Measurements from ENCODE around the gene KRTAP5-7.
A peak's percentile ranks its signal among the peaks of the same experiment; 100 is the strongest.
"Not testable (repeated sequence)": the region's sequence is repeated elsewhere in the genome, so short reads cannot be mapped to it uniquely, and the experiment has no call there.

KRTAP5-7 gene

GRCh38 chr11:71526796-71527575, at the start of gene KRTAP5-7:
KRTAP5-7 (plus strand) TSS chr11:71527267; CDS start chr11:71527301, 34 bp downstream.
- DNase-seq (ENCODE audit: low read depth): not testable (repeated sequence)

- DNase-seq (ENCODE audit: low read depth): no peak
Measured at GRCh38 chr11:71477641-71478527, 49.2 kb upstream of the KRTAP5-7 start.

- no peak for DNase-seq (ENCODE audit: low read depth)
Measured at GRCh38 chr11:71478528-71478840, 48.6 kb upstream of the KRTAP5-7 start.

- no peak for DNase-seq (ENCODE audit: low read depth)
Measured at GRCh38 chr11:71481101-71481960, 45.7 kb upstream of the KRTAP5-7 start.

GRCh38 chr11:71482216-71482615, 44.9 kb upstream of the KRTAP5-7 start:
- no peak for DNase-seq (ENCODE audit: low read depth)

- no peak for DNase-seq (ENCODE audit: low read depth)
Measured at GRCh38 chr11:71482746-71483364, 44.2 kb upstream of the KRTAP5-7 start.

- no peak for DNase-seq (ENCODE audit: low read depth)
Measured at GRCh38 chr11:71483692-71484091, 43.4 kb upstream of the KRTAP5-7 start.

- DNase-seq (ENCODE audit: low read depth): no peak
Measured at GRCh38 chr11:71484248-71485062, 42.6 kb upstream of the KRTAP5-7 start.

- DNase-seq (ENCODE audit: low read depth): no peak
Measured at GRCh38 chr11:71485063-71485399, 42.0 kb upstream of the KRTAP5-7 start.

GRCh38 chr11:71485466-71485865, 41.6 kb upstream of the KRTAP5-7 start:
- DNase-seq (ENCODE audit: low read depth): no peak

- no peak for DNase-seq (ENCODE audit: low read depth)
Measured at GRCh38 chr11:71486320-71486719, 40.7 kb upstream of the KRTAP5-7 start.

GRCh38 chr11:71488681-71489270, 38.3 kb upstream of the KRTAP5-7 start:
- no peak for DNase-seq (ENCODE audit: low read depth)

GRCh38 chr11:71489311-71490043, 37.6 kb upstream of the KRTAP5-7 start:
- DNase-seq (ENCODE audit: low read depth): peak; percentile 82

GRCh38 chr11:71490044-71490730, 36.9 kb upstream of the KRTAP5-7 start:
- DNase-seq (ENCODE audit: low read depth): no peak

GRCh38 chr11:71490731-71491390, 36.2 kb upstream of the KRTAP5-7 start:
- DNase-seq (ENCODE audit: low read depth): no peak

- no peak for DNase-seq (ENCODE audit: low read depth)
Measured at GRCh38 chr11:71491531-71491930, 35.5 kb upstream of the KRTAP5-7 start.

GRCh38 chr11:71491940-71492339, 35.1 kb upstream of the KRTAP5-7 start:
- no peak for DNase-seq (ENCODE audit: low read depth)

GRCh38 chr11:71495286-71496230, 31.5 kb upstream of the KRTAP5-7 start:
- no peak for DNase-seq (ENCODE audit: low read depth)

Data from ELR (cell line).